HG03139 (cell line): ENCODE data around the gene ST13.
"Not testable (repeated sequence)": the region's sequence is repeated elsewhere in the genome, so short reads cannot be mapped to it uniquely, and the experiment has no call there.

Source experiments
- ATAC-seq: cut with Tn5 transposase; IDR thresholded peaks from one replicate; pipeline ENCODE4 v1.9.1; 2021; ENCODE audit not compliant: unreplicated experiment

The ST13 gene

GRCh38 chr22:40856513-40857308 is at the start of gene ST13, which contains the start of gene XPNPEP3:
TSS of gene ST13 (minus strand) at chr22:40856639. CDS start at chr22:40856540, 99 bp downstream.
TSS of gene XPNPEP3 (plus strand) at chr22:40857148. CDS start at chr22:40857182, 34 bp downstream.
- peak; percentile 90 for ATAC-seq

GRCh38 chr22:40904101-40904500 is 47.7 kb upstream of the ST13 start:
- no peak for ATAC-seq

GRCh38 chr22:40898850-40899357 is 42.5 kb upstream of the ST13 start:
- no peak for ATAC-seq

DNA sequence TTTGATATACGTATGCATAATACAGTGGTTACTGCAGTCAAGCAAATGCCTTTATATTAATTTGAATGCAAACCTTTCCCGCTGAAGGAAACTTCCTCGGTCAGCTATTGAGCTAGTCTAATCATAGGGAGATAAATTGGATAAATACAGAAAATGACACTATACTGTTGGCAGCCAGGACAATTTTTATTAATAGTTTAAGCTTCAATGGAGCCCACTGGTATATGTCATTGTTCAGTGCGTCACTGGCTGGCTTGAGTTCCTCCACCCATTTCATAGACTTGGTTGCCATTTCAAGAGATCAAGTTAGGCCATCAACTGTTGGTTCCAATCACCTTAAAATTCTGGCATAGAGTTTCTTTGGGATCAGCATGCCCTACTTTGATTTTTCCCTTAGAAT is 38.0 kb upstream of the ST13 start:
- no peak for ATAC-seq

DNA sequence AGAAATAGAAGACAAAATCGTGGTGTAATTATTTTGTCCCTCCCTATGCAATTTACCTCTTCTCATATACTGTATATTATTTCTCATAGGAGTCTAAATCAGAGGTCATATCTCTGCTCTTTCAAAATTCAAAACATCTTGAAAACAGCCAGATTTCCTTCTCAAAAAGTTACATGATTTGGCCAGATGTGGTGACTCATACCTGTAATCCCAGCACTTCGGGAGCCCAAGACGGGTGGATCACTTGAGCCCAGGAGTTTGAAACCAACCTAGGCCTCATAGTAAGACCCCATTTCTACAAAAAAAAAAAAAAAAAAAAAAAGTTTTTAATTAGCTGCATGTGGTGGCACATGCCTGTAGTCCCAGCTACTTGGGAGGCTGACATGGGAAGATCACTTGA is 34.4 kb upstream of the ST13 start:
- ATAC-seq: no peak

DNA sequence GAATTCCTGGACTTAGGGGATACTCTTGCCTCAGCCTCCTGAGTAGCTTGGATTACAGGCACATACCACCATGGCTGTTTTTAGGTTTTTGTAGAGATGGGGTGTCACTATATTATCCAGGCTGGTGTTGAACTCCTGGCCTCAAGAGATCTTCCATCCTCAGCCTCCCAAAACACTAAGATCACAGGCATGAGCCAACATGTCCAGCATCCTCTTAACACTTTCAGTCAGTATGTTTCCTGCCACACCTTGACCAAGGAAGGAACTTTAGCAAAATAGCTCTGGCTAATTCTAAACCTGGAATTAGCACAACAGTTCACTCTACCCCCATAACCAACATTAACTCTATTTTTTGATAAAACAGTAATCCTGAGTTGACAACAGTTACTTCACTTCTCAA is 32.7 kb upstream of the ST13 start:
- no peak for ATAC-seq

DNA sequence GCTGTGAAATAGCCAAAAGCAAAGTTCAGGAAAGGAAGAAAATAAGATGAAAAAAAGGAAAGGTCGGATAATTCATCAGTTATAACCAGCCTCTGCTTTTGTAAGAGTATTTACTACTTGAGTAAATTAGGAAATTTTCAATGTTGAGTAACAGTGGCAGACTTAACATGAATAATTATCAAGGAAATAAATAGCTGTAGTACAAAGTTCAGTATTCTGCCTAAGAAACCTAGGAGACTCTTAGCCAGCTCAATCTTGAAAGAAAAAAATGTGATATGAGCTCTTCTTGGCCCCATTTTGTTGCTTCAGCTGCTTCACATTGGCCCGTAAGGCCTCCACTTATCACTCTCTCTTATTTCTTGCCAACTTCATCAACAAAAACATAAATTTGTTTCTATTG is 22.5 kb upstream of the ST13 start:
- ATAC-seq: no peak

GRCh38 chr22:40877488-40877887 is 21.0 kb upstream of the ST13 start:
- no peak for ATAC-seq

DNA sequence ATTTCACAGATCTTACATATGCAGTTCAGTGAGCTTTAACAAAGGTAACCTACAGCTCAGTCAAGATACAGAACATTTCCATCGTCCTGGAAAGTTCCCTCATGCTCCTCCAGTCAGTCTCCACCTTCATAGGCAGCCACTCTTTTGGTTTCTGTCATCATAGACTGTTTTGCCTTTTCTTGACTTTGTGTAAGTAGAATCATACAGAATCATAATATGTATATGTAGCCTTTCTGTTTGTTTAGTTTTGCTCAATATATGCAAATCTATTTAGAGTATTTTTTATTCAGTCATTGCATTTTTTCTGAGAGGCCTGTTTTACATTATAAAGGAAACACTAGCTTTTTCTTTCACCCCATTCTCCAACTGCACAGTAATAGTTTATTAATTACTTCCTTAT is 20.5 kb upstream of the ST13 start:
- ATAC-seq: no peak

- ATAC-seq: no peak
Measured at GRCh38 chr22:40875111-40875510, 18.7 kb upstream of the ST13 start.

GRCh38 chr22:40874016-40874415 is 17.6 kb upstream of the ST13 start:
- no peak for ATAC-seq

DNA sequence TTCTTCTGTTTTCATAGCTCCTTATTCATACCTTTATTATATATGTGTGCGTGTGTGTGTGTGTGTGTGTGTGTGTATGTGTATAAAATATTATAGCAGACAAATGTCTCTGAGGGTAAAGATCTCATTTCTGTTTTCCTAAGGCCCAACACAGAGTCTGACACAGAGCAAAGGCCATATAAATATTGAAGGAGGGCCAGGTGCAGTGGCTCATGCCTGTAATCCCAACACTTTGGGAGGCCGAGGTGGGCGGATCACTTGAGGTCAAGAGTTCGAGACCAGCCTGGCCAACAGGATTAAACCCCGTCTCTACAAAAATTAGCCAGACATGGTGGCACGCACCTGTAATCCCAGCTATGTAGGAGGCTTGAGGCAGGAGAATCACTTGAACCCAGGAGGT is 11.9 kb upstream of the ST13 start:
- ATAC-seq: not testable (repeated sequence)

DNA sequence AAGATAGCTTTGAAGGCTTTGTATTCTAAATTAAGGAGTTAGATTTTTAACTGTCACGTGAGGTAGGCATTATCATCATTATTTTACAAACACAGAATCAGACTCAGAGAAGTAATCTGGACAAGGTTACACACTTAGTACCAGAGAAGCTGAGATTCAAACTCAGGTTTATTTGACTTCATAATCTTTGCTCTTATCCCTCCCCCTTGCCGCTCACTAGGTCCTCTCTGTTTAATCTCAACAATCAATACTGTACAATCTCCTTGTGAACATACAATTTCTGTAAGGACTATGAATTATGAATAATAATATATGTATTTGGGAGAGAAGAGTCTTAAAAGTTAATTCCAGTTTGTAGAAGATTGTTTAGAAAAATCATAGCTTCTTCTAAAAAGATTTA is 10.7 kb upstream of the ST13 start:
- no peak for ATAC-seq

DNA sequence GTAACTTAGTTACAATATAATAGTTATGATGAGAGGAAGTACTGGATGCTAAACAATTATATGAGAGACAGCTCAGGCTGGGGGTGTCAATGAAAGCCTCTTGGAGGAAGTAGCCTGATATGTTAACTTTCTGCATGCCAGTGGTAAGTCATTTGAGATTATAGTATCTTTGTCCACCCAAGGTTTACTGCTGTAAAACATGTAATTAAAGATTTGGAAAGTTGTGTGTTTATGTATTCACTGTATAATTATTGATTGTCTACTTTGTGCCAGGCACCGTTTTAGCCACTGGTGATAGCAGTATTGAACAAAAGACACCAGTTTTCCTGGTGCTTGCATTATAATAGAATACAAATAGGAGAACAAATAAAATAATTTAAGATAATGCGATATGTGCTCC is 6.1 kb upstream of the ST13 start:
- ATAC-seq: no peak

DNA sequence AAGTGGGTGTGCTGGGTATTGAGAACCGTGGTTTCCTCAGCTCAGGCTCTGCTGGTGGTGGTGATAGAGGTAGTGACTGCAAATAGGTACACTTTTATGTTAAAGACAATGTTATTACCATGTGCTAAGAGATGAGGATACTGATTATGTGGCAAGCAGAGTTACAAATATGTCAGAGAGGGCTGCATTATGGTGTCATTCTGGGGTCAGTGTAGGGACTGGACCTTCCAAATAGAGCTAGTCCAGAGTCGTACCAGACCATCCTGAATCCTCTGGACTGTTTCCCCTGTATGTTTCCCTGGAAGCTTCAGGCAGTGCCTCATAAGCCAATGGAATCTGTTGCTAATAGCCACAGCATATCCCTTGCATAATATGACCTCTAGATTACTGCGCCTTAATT is 5.6 kb upstream of the ST13 start, which contains the start of gene DNAJB7:
Gene DNAJB7, minus strand, starts transcription at position 101 of the 400 bp plus-strand sequence. CDS start 119 bp downstream, outside the sequence.
- ATAC-seq: no peak

DNA sequence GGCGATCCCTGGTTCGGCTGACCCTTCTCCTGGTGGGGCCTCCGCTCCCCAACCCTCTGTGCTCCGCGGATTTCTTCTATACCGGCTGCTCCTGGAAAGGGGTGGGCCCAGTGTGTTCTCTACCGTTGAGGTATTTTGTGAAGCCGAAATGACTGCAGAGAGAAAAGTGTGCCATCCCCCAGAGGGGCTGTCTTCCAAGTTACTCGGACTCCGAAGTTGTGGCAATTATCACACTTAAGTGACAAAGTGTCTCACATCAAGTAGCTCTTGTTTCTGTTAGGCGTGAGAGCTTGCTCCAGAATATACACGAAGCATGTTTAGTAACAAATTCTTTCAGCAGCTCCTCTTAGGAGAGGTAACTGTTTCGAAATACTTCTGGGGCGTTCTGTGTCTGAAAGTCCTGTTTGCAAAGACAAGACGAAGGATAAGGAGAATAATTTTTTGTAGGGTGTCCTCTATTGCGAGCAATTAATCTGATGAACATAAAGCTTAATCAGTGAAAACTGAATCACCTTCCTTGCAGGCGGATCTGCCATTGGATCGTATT is 943 bp upstream of the ST13 start:
- no peak for ATAC-seq

DNA sequence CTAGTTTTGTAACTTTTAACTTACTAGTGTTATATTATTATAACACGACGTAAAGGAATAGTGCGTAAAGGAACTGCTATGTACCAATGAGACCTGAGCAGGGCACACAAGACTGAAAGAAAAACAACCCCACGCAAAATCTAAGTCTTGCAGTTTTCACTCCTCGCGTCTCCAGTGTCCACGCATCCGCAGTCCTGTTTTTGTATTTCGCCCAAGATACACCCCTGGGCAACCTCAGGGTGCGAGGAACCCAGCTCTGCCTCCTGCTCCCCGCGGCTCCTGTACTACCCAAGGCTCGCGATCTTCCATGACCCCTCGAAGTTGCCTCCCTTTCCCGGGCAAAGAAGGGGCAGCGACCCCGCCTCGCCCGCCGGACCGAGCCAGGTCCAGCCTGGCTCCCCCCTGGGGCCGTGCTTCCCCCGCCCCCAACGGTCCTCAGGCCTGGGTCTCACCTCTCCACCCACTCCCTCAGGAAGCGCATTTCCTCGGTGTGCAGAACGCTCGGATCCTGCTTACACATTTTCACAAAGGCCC is 393 bp downstream of the ST13 start:
- ATAC-seq: peak; percentile 15

DNA sequence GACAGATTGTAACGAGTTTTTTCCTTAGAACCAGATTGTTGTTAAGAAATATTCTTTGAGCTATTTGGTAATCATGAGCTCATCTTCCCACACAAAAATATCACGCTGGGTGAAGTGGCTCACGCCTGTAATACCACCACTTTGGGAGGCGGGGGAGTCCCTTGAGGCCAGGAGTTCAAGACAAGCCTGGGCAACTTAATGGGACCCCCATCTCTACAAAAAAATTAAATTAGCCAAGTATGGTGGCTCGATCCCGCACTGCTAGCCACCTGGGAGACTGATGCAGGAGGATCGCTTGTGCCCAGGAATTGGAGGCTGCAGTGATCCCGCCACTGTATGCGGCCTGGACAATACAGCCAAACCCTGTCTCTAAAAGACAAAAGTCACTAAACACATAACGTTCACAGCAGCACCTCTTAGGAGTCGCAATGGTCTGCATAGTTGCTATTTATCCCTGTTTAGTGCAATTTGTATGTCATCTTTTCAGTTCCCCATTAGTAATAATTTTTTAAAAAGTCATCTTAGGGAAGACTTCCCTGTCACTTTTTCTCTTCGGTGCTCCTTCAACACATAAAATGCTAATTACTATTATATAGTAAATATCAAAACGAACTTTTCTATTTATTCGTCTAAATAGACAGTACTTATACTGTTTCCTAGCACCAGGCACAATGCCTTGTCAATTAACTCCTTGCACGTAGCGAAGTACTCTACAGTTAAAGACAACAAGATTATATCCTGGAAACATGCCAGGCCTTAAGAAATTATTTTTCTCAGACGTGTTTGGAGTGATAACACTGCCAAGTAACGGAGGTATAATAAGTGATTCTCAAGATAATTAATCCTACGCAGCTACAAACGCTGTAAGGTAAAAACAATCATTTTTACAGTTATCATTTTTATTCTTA is 1.1 kb downstream of the ST13 start:
- ATAC-seq: no peak

DNA sequence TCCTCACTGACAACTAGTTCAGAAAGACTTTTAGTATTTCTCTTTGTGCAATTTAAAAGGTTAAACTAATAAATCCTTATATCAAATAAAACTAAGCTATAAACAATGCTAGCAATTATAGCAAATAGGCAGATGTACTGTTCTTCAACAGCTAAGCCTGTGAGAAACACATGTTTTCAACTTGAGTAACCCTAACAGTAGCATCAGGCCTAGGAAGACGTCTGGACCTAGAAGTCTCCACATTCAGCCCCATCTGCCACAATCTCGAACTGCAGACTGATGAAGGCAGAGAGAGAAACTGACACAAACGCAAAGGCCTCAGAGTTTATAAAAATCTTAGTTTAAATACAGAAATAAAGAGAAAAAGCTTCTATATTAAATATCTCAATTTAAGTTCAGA is 2.5 kb downstream of the ST13 start:
- ATAC-seq: no peak

DNA sequence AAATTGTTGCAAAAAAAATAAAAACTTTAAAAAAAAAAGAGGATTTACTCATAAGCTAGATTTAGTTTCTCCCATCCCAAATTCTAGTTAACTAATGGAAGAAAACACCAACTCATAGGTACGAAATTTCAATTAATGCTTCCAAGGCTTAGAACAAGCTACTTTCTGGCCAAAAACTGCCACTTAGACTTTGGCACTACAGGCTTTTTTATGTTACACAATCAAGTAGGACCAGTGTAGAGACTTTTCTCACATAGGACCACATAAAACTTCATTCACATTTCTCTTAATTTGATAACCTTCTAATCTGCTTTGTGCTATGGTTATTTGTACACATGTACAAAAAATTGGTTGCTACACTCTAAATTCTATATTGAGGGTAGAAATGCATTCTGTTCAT is 3.1 kb downstream of the ST13 start:
- no peak for ATAC-seq

GRCh38 chr22:40845816-40846215 is 10.6 kb downstream of the ST13 start:
- not testable (repeated sequence) for ATAC-seq
